HEK293 (cell line): Measurements from ENCODE around the gene LPCAT1.
A peak's percentile ranks its signal among the peaks of the same experiment; 100 is the strongest.

Source experiments
- CTCF ChIA-PET: fragments of 350-600 bp; formaldehyde crosslinking; extraction: SDS; loops from one replicate; lab custom pipeline; 2021; ENCODE audit warnings: antibody characterized with exemption; lab: Yijun Ruan, JAX
- POLR2A ChIA-PET: fragments of 300-600 bp; formaldehyde crosslinking; extraction: SDS; loops from one replicate; lab custom pipeline; 2020; ENCODE audit warnings: antibody characterized with exemption, inconsistent platforms; lab: Yijun Ruan, JAX
- H3K27ac ChIP-seq: fragments of 200-500 bp; sonication (Bioruptor generic); 2 replicates; pipeline ENCODE4 v1.5.1; 2014; ENCODE audit warnings: low read depth, low read length, control low read depth, inconsistent platforms; ENCODE audit errors: extremely low read depth
- H3K36me3 ChIP-seq, 2 experiments: fragments of 200-500 bp in 1 of 2; sonication (Bioruptor generic) in 1 of 2; 1 replicate in 1 of 2; 2 replicates in 1 of 2; pipeline ENCODE4 v1.5.1; 2014 to 2017; ENCODE audit warnings: inconsistent platforms in 2 of 2, low read length in 2 of 2; ENCODE audit not compliant: control insufficient read depth in 2 of 2, insufficient read depth in 1 of 2
- H3K4me1 ChIP-seq: fragments of 200-500 bp; sonication (Bioruptor generic); 2 replicates; pipeline ENCODE4 v1.5.1; 2014; ENCODE audit warnings: mild to moderate bottlenecking, low read length, inconsistent platforms; ENCODE audit not compliant: control insufficient read depth, insufficient read depth
- H3K4me3 ChIP-seq: 2 replicates; pipeline ENCODE4 v1.5.1; 2011; ENCODE audit warnings: low read depth, mild to moderate bottlenecking, control low read depth, low read length, moderate library complexity
- H3K9me3 ChIP-seq: fragments of 200-500 bp; sonication (Bioruptor generic); 2 replicates; pipeline ENCODE4 v1.5.1; 2014; ENCODE audit warnings: low read depth, low read length, inconsistent platforms; ENCODE audit not compliant: control insufficient read depth, insufficient read depth
- ELK4 ChIP-seq: IDR thresholded peaks from 2 replicates; pipeline ENCODE4 v1.6.1; 2011; ENCODE audit warnings: mild to moderate bottlenecking, low read depth, low read length, borderline replicate concordance
- KLF1 ChIP-seq: fragments of 450-650 bp; formaldehyde crosslinking; IDR thresholded peaks from 2 replicates; pipeline ENCODE4 v1.5.1; 2016; ENCODE audit warnings: missing biosample characterization, missing genetic modification characterization
- TRIM28 ChIP-seq: IDR thresholded peaks from 2 replicates; pipeline ENCODE4 v1.6.1; 2011; ENCODE audit warnings: low read length, control low read depth, borderline replicate concordance
- ZBTB20 ChIP-seq: fragments of 450-650 bp; formaldehyde crosslinking; IDR thresholded peaks from 2 replicates; pipeline ENCODE4 v1.5.1; 2016; ENCODE audit warnings: missing biosample characterization, missing genetic modification characterization
- ZBTB8A ChIP-seq: fragments of 450-650 bp; formaldehyde crosslinking; IDR thresholded peaks from 2 replicates; pipeline ENCODE4 v1.5.1; 2016; ENCODE audit warnings: missing biosample characterization, missing genetic modification characterization
- ZNF133 ChIP-seq: fragments of 450-650 bp; formaldehyde crosslinking; IDR thresholded peaks from 2 replicates; pipeline ENCODE4 v1.5.1; 2016; ENCODE audit warnings: missing biosample characterization, missing genetic modification characterization
- ZNF239 ChIP-seq: fragments of 450-650 bp; formaldehyde crosslinking; IDR thresholded peaks from 2 replicates; pipeline ENCODE4 v1.5.1; 2016; ENCODE audit warnings: missing biosample characterization, missing genetic modification characterization
- ZNF514 ChIP-seq: fragments of 450-650 bp; formaldehyde crosslinking; IDR thresholded peaks from 2 replicates; pipeline ENCODE4 v1.5.1; 2016; ENCODE audit warnings: missing biosample characterization, missing genetic modification characterization
- ZNF529 ChIP-seq: fragments of 450-650 bp; formaldehyde crosslinking; IDR thresholded peaks from 2 replicates; pipeline ENCODE4 v1.5.1; 2017; ENCODE audit warnings: missing genetic modification characterization, missing biosample characterization; ENCODE audit not compliant: insufficient replicate concordance
- ZNF785 ChIP-seq: fragments of 450-650 bp; formaldehyde crosslinking; IDR thresholded peaks from 2 replicates; pipeline ENCODE4 v1.5.1; 2016; ENCODE audit warnings: missing biosample characterization, missing genetic modification characterization
- ZXDB ChIP-seq: fragments of 450-650 bp; formaldehyde crosslinking; IDR thresholded peaks from 2 replicates; pipeline ENCODE4 v1.5.1; 2016; ENCODE audit warnings: missing biosample characterization, missing genetic modification characterization
- TF ChIP-seq, protein P1 (sequence below): fragments of 450-650 bp; formaldehyde crosslinking; IDR thresholded peaks from 2 replicates; pipeline ENCODE4 v1.5.1; 2017; ENCODE audit warnings: missing biosample characterization, missing genetic modification characterization
- TF ChIP-seq, protein P2 (sequence below): fragments of 450-650 bp; formaldehyde crosslinking; IDR thresholded peaks from 2 replicates; pipeline ENCODE4 v1.5.1; 2016; ENCODE audit warnings: missing biosample characterization, missing genetic modification characterization

LPCAT1 gene

DNA sequence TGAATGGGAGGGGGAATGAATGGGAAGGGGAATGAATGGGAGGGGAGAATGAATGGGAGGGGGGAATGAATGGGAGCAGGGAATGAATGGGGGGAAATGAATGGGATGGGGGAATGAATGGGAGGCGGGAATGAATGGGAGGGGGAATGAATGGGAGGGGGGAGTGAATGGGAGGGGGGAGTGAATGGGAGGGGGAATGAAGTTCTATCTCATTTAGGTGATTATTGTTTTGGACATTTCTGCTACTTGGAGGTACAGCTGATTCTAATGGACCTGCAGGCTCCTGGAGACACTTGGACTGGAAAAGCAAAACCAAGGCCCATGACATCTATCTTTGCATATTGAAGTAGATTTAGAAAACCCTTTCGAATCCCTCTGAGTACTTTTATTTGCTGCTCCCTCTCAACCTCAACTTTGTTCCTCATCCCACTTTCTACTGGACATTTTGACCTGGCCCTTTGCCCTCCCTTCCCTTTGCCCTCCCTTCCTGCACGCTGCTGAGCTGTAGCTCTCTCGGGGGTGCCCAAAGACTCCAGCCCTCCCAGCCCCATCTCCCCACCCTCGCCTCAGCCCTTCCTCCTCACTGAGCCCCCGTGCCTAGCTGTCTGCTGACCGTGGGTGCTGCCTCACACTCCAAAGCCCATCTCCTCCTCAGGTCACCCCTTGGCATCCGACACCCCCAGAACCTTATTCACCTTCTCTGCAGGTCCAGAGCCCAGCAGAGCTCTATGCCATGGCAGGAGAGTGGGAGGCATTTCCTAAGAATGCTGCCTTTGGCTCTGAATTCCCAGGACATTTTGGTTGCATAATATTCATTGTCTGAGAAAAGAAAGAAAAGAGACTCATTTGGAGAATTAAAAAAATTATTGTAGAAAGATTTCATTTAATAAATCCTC lies 19.9 kb upstream of the LPCAT1 start:
- Histone ChIP-seq H3K4me3 (no peak overlapping the region), H3K4me1 (no peaks in the 10 kb centered on the region), H3K27ac (no peak overlapping the region), H3K36me3 (no peaks in the 10 kb centered on the region), H3K9me3 (no peaks in the 10 kb centered on the region)
- ChIA-PET CTCF (no interaction called here), POLR2A (no interaction called here)
- TF ChIP-seq ZNF785 = no peak

DNA sequence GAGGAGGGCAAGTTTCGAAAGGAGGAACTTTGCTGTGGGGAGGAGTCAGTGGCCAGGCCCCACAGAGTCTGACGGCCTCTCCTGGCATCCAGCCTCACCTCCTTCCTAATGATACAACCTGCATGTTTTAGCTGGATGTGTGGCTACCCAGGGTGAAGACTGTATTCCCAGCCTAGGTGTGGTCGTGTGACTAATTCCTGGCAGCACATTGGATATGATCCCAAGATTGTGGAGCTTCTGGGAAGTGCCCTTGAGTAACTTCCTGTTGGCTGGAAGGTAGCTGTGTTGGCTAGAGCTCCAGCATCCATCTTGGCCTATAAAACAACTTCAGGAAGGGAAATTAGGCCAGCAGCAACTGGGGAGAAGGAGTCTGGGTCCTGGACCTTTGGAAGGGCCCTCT lies 19.0 kb upstream of the LPCAT1 start:
- POLR2A ChIA-PET = no interaction called here
- TF ChIP-seq KLF1 (tag by site-specific recombination) (peak; percentile 28; the same call in 1 of the 2 replicates), ZNF529 (tag by site-specific recombination) (no peak), ELK4 (no peak)
- CTCF ChIA-PET = no interaction called here
- Histone ChIP-seq H3K4me3 (no peak overlapping the region), H3K36me3 (no peaks in the 10 kb centered on the region), H3K9me3 (no peaks in the 10 kb centered on the region), H3K27ac (no peak overlapping the region), H3K4me1 (no peaks in the 10 kb centered on the region)

DNA sequence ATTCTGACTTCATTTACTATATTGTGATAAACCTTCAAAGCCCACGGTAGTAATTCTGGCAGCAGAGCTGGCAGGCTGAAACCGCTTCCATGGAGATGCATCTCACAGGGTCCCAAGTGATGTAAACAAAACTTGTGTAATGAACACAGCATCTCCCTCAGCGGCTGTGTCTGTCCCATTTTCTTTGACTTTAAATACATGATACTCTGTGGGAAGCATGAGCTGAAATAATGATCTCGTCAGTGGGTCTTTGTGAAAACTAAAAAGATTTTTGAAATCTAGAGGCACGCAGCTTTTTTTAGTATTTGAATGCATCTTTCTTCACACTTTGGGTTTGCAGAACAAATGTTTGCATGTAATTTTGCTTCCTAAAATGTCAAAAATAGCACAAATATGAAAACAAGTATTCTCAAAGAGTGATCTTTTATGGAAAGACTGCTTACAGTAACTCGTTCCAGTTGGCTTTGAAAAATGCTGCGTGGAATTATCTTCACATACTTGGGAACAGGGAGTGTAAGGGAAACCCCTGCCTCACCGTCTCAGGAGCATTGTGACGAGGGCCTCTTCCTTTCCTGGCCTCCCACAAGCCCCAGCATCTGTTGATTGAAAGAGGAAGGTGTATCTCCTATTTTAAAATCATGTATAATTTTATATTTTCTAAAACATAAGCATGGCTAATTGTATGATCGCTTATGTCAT lies 18.1 kb upstream of the LPCAT1 start:
- H3K4me3 ChIP-seq = no peak overlapping the region
- H3K4me1 ChIP-seq = no peaks in the 10 kb centered on the region
- no peak overlapping the region for H3K27ac ChIP-seq
- no peaks in the 10 kb centered on the region for H3K36me3 ChIP-seq
- no peaks in the 10 kb centered on the region for H3K9me3 ChIP-seq
- TF ChIP-seq ZNF133 (tag by site-specific recombination) = no peak
- no peak for TF ChIP-seq ZNF514 (tag by site-specific recombination)
- TF ChIP-seq TRIM28 = no peak
- TF ChIP-seq ZBTB20 (tag by site-specific recombination) = no peak
- TF ChIP-seq ZBTB8A (tag by site-specific recombination) = no peak
- no peak for TF ChIP-seq ZNF239 (tag by site-specific recombination)
- TF ChIP-seq, protein P1, sequence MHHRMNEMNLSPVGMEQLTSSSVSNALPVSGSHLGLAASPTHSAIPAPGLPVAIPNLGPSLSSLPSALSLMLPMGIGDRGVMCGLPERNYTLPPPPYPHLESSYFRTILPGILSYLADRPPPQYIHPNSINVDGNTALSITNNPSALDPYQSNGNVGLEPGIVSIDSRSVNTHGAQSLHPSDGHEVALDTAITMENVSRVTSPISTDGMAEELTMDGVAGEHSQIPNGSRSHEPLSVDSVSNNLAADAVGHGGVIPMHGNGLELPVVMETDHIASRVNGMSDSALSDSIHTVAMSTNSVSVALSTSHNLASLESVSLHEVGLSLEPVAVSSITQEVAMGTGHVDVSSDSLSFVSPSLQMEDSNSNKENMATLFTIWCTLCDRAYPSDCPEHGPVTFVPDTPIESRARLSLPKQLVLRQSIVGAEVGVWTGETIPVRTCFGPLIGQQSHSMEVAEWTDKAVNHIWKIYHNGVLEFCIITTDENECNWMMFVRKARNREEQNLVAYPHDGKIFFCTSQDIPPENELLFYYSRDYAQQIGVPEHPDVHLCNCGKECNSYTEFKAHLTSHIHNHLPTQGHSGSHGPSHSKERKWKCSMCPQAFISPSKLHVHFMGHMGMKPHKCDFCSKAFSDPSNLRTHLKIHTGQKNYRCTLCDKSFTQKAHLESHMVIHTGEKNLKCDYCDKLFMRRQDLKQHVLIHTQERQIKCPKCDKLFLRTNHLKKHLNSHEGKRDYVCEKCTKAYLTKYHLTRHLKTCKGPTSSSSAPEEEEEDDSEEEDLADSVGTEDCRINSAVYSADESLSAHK (tag by site-specific recombination) = no peak
- TF ChIP-seq, protein P2, sequence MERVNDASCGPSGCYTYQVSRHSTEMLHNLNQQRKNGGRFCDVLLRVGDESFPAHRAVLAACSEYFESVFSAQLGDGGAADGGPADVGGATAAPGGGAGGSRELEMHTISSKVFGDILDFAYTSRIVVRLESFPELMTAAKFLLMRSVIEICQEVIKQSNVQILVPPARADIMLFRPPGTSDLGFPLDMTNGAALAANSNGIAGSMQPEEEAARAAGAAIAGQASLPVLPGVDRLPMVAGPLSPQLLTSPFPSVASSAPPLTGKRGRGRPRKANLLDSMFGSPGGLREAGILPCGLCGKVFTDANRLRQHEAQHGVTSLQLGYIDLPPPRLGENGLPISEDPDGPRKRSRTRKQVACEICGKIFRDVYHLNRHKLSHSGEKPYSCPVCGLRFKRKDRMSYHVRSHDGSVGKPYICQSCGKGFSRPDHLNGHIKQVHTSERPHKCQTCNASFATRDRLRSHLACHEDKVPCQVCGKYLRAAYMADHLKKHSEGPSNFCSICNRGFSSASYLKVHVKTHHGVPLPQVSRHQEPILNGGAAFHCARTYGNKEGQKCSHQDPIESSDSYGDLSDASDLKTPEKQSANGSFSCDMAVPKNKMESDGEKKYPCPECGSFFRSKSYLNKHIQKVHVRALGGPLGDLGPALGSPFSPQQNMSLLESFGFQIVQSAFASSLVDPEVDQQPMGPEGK (tag by site-specific recombination) = no peak
- no peak for TF ChIP-seq ZXDB
- ChIA-PET CTCF (no interaction called here), POLR2A (no interaction called here)
